GM12874 (cell line): Measurements from ENCODE around the gene PSORS1C1.

ENCODE experiments used
- CTCF ChIP-seq: IDR thresholded peaks from 2 replicates; pipeline ENCODE4 v1.5.1; 2011; ENCODE audit warnings: low read depth, mild to moderate bottlenecking, control low read depth, low read length, moderate library complexity; ENCODE audit not compliant: insufficient read depth

The PSORS1C1 gene

GRCh38 chr6:31132806-31133205 is 18.2 kb downstream of the PSORS1C1 start:
- no peak for TF ChIP-seq CTCF

GRCh38 chr6:31135710-31136109 is 21.1 kb downstream of the PSORS1C1 start:
- TF ChIP-seq CTCF = no peak

DNA sequence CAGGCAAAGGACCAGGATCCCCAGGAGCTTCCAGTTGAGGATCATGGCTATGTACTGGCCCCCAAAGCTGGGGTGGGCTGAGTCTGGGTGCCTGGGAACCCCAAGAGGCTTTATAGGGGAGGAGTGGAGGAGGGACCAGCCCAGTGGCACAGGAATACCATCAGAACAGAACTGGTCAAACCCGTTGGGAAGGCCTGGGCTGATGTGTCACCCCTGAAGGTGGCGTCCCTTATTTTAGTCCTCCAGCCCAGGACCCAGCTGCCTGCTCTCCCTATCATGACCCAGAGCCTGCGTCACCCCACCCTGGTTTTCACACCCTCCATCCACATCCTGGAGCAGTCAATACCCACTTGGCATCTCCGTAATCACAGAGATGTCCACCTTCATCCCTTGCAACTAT is 24.4 kb downstream of the PSORS1C1 start, which contains the start of gene PSORS1C2:
Gene PSORS1C2 (minus strand): TSS at position 85 of the 400 bp plus-strand sequence. CDS start 40 bp downstream, at position 45.
- no peak for TF ChIP-seq CTCF

DNA sequence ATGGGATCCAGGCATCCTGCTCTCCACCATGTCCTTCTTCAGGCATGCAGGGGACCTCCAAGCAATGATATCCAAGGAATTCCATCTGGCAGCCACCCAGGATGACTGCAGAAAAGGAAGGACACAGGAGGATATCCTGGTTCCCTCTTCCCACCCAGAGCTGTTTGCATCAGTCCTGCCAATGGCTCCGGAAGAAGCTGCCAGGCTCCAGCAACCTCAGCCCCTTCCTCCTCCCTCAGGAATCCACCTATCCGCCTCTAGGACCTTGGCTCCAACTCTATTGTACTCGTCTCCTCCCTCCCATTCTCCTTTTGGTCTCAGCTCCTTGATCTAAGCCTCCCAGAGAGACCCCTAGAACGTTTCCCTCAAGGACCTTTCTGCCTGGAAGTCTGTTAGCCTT is 25.0 kb downstream of the PSORS1C1 start:
- TF ChIP-seq CTCF = no peak

- no peak for TF ChIP-seq CTCF
Observed at GRCh38 chr6:31140643-31141042, 26.0 kb downstream of the PSORS1C1 start.

- TF ChIP-seq CTCF = no peak
Observed at GRCh38 chr6:31142361-31142761, 27.8 kb downstream of the PSORS1C1 start.

GRCh38 chr6:31143148-31143547 is 28.5 kb downstream of the PSORS1C1 start:
- no peak for TF ChIP-seq CTCF

- TF ChIP-seq CTCF = no peak
Observed at GRCh38 chr6:31144296-31144969, 29.8 kb downstream of the PSORS1C1 start.
